Astrocyte of the cerebellum (primary cell): ENCODE data around the gene POLR2L.

Source experiments
- DNase-seq: peaks from one replicate; pipeline ENCODE4 v3.0.0-alpha.2; 2011; ENCODE audit warnings: low read depth
- H3K4me3 ChIP-seq: 2 replicates; pipeline ENCODE4 v1.5.1; 2011; ENCODE audit warnings: mild to moderate bottlenecking, low read depth, low read length, moderate library complexity
- CTCF ChIP-seq: IDR thresholded peaks from 2 replicates; pipeline ENCODE4 v1.5.1; 2012; ENCODE audit warnings: low read length, low read depth, moderate library complexity, mild to moderate bottlenecking; ENCODE audit errors: missing control alignments
- in situ Hi-C: cut with HindIII; loops from 2 replicates; pipeline ENCODE4 v1.10.0; 2017; ENCODE audit warnings: low sequenced_read_pairs

Gene POLR2L

GRCh38 chr11:803770-804598 lies 38.3 kb downstream of the POLR2L start:
- TF ChIP-seq CTCF: no peak
- in situ Hi-C loops: no loop called here
- peak overlapping the region; percentile 51 for H3K4me3 ChIP-seq
- DNase-seq: no peak

GRCh38 chr11:803467-803742 lies 38.9 kb downstream of the POLR2L start:
- DNase-seq: no peak
- peak overlapping the region; percentile 51 for H3K4me3 ChIP-seq
- TF ChIP-seq CTCF: no peak
- in situ Hi-C loops: no loop called here

GRCh38 chr11:802693-803466 lies 39.4 kb downstream of the POLR2L start:
- in situ Hi-C loops: no loop called here
- H3K4me3 ChIP-seq: no peak overlapping the region
- TF ChIP-seq CTCF: no peak
- no peak for DNase-seq

- no peak for TF ChIP-seq CTCF
- H3K4me3 ChIP-seq: no peak overlapping the region
- in situ Hi-C loops: no loop called here
- no peak for DNase-seq
Observed at GRCh38 chr11:802018-802617, 40.2 kb downstream of the POLR2L start.

- H3K4me3 ChIP-seq: no peak overlapping the region
- in situ Hi-C loops: no loop called here
- no peak for DNase-seq
- TF ChIP-seq CTCF: no peak
Observed at GRCh38 chr11:801097-801780, 41.1 kb downstream of the POLR2L start.

GRCh38 chr11:800473-800872 lies 41.9 kb downstream of the POLR2L start:
- no peak for DNase-seq
- H3K4me3 ChIP-seq: no peak overlapping the region
- in situ Hi-C loops: no loop called here
- TF ChIP-seq CTCF: no peak
